HCT116 (cell line): ENCODE data around the gene FMC1.

Source experiments
- CTCF ChIP-seq, 3 experiments: fragments of 200-600 bp in 1 of 3; sonication (generic) in 1 of 3; IDR thresholded peaks in 2 of 3; conservative IDR thresholded peaks in 1 of 3; 2 replicates each; pipeline ENCODE4 v1.5.1; 2012 to 2017; ENCODE audit warnings: low read depth in 2 of 3, low read length in 2 of 3, antibody characterized with exemption in 1 of 3, borderline replicate concordance in 1 of 3, control low read depth in 1 of 3, mild to moderate bottlenecking in 1 of 3, mixed read lengths in 1 of 3, mixed run types in 1 of 3, moderate library complexity in 1 of 3; ENCODE audit not compliant: insufficient read depth in 1 of 3
- POLR2A ChIP-seq: IDR thresholded peaks from 2 replicates; pipeline ENCODE4 v1.7.0; 2011; ENCODE audit warnings: borderline replicate concordance; ENCODE audit not compliant: insufficient read depth, insufficient read length; ENCODE audit errors: extremely low read depth
- TCF7L2 ChIP-seq: IDR thresholded peaks from 2 replicates; pipeline ENCODE4 v1.7.0; 2011; ENCODE audit warnings: borderline replicate concordance, inconsistent platforms; ENCODE audit not compliant: insufficient read depth, insufficient read length; ENCODE audit errors: extremely low read depth

GRCh38 chr7:139328375-139328774 is 12.8 kb upstream of the FMC1 start:
- TF ChIP-seq TCF7L2 = no peak
- TF ChIP-seq CTCF (IDR thresholded peaks at IDR 0.05 in 2 of 3, conservative IDR thresholded peaks at IDR 0.05 in 1 of 3; ENCODE audit: borderline replicate concordance in 1 of 3, insufficient read depth in 1 of 3, low read depth in 2 of 3, low read length in 2 of 3) = no peak
- TF ChIP-seq POLR2A = no peak
